AG04449 (cell line): ENCODE results near the gene ZNF628.
A peak's percentile ranks its signal among the peaks of the same experiment; 100 is the strongest.

Experiments
- CTCF ChIA-PET: fragments of 350-600 bp; formaldehyde crosslinking; extraction: SDS; loops from one replicate; lab custom pipeline; 2021; ENCODE audit warnings: antibody characterized with exemption; lab: Yijun Ruan, JAX
- POLR2A ChIA-PET: fragments of 400-600, 350-600 bp; formaldehyde crosslinking; extraction: SDS; loops from one replicate; lab custom pipeline; 2020; ENCODE audit warnings: antibody characterized with exemption, inconsistent platforms; lab: Yijun Ruan, JAX
- DNase-seq: peaks from one replicate; pipeline ENCODE4 v3.0.0-alpha.2; 2010; ENCODE audit warnings: low read depth, low spot score
- H3K4me3 ChIP-seq: 2 replicates; pipeline ENCODE4 v1.5.1; 2011; ENCODE audit warnings: low read depth, mild to moderate bottlenecking, control low read depth, low read length
- CTCF ChIP-seq: IDR thresholded peaks from one replicate; pipeline ENCODE4 v1.5.1; 2011; ENCODE audit warnings: mild to moderate bottlenecking, moderate library complexity, low read length, control low read depth, inconsistent platforms; ENCODE audit not compliant: insufficient read depth; ENCODE audit errors: missing control alignments

Gene ZNF628

GRCh38 chr19:55487924-55488687 lies 11.7 kb downstream of the ZNF628 start, which contains the start of gene SSC5D:
TSS of gene SSC5D (plus strand) at chr19:55488436. CDS start at chr19:55488590, 154 bp downstream.
- H3K4me3 ChIP-seq: peak within 1 kb of the TSS; percentile 59
- TF ChIP-seq CTCF: no peak
- POLR2A ChIA-PET: interaction anchor here (0.5 to 5.2 kb wide), 10 partner anchors 8 to 208 kb away, joined by 3 to 44 read pairs (median 4); partner anchors contain the start of genes HSPBP1, U2AF2, UBE2S and ZNF628
- CTCF ChIA-PET: interaction anchor here (1.0 to 17.6 kb wide), 8 partner anchors 10 to 145 kb away, joined by 3 to 173 read pairs (median 5); no protein-coding TSS in a partner anchor
- DNase-seq: no peak

GRCh38 chr19:55488986-55489710 lies 12.7 kb downstream of the ZNF628 start:
- peak overlapping the region; percentile 59 for H3K4me3 ChIP-seq
- POLR2A ChIA-PET: interaction anchor here (0.5 to 5.2 kb wide), 4 partner anchors 12 to 209 kb away, joined by 3 to 44 read pairs (median 4); partner anchors contain the start of genes HSPBP1 and ZNF628
- CTCF ChIA-PET: interaction anchor here (1.0 to 17.6 kb wide), 6 partner anchors 15 to 371 kb away, joined by 3 to 173 read pairs (median 4); partner anchors contain the start of gene ZNF865
- no peak for TF ChIP-seq CTCF
- no peak for DNase-seq

GRCh38 chr19:55489711-55490477 lies 13.5 kb downstream of the ZNF628 start:
- no peak for DNase-seq
- TF ChIP-seq CTCF: no peak
- ChIA-PET CTCF (interaction anchor here (1.0 to 17.6 kb wide), 7 partner anchors 11 to 372 kb away, joined by 3 to 173 read pairs (median 4); partner anchors contain the start of gene ZNF865), POLR2A (interaction anchor here (0.8 kb wide), 1 partner anchor 14 kb away, joined by 4 read pairs; no protein-coding TSS in a partner anchor)
- peak overlapping the region; percentile 59 for H3K4me3 ChIP-seq

GRCh38 chr19:55490478-55491432 lies 14.3 kb downstream of the ZNF628 start:
- TF ChIP-seq CTCF: no peak
- no peak for DNase-seq
- H3K4me3 ChIP-seq: no peak overlapping the region
- ChIA-PET POLR2A (no interaction called here), CTCF (interaction anchor here (0.8 to 17.6 kb wide), 8 partner anchors 12 to 350 kb away, joined by 3 to 173 read pairs (median 4); partner anchors contain the start of gene ZNF865)
